ENCODE results near the gene AGBL3.

DNA sequence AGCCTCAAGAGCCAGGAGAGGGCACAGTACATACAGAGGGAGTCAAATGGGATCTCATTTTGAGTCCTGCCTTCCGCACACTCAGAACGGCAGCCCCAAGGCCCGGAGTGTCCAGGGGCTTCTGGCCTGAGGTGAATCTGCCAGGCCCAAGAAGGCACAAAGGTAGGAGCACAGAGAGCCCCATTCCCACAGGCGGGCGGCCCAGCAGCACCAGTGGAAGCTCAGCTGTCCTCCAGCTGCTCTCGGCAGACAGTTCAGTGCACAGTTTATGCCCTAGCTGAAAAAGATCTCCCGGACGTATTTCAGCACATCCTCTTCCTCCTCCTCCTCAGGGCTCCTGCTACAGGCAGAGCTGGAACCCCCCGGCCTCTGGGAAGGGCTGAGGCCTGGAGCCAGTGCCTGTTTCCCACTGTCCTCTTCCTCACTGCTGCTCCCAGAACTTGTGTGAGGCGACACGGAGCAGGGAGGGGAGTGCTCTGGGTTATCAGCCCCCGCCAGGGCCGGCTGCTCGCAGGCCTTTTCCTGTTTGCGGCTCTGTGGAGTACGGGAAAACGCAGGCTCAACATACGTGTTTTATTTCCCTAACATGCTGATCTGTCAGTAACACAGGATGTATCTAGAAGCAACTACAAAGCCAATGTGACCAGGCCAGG is 180.2 kb downstream of the AGBL3 start:
- TF ChIP-seq EZH2 (optimal IDR thresholded peaks at IDR 0.05; ENCODE audit: low read depth, low read length) (no peak), EZH2phosphoT487 (IDR thresholded peaks at IDR 0.05; ENCODE audit: low read length) (no peak)
- TF ChIP-seq, protein P1, sequence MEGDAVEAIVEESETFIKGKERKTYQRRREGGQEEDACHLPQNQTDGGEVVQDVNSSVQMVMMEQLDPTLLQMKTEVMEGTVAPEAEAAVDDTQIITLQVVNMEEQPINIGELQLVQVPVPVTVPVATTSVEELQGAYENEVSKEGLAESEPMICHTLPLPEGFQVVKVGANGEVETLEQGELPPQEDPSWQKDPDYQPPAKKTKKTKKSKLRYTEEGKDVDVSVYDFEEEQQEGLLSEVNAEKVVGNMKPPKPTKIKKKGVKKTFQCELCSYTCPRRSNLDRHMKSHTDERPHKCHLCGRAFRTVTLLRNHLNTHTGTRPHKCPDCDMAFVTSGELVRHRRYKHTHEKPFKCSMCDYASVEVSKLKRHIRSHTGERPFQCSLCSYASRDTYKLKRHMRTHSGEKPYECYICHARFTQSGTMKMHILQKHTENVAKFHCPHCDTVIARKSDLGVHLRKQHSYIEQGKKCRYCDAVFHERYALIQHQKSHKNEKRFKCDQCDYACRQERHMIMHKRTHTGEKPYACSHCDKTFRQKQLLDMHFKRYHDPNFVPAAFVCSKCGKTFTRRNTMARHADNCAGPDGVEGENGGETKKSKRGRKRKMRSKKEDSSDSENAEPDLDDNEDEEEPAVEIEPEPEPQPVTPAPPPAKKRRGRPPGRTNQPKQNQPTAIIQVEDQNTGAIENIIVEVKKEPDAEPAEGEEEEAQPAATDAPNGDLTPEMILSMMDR (IDR thresholded peaks at IDR 0.05; ENCODE audit: low read length): no peak

Data from MM.1S (cell line).